PC-9 (cell line): ENCODE results near the gene ABCB8. TPM values are rescaled to one million over a fixed set of nuclear protein-coding genes. Genes with fewer than 3 reads are reported as not detected.

Experiments
- BruUV-seq: library from RNA; stranded (reverse); fragments of 400-500 nt; replicated peaks from 2 replicates; lab custom pipeline; 2021; lab: Mats Ljungman, UMichigan
- CTCF ChIA-PET: fragments of 300-600 bp; sonication (Branson Sonifier 250); formaldehyde crosslinking; loops from one replicate; lab custom pipeline; 2022; ENCODE audit warnings: antibody characterized with exemption; lab: Charles Lee
- POLR2A ChIA-PET: fragments of 300-600 bp; sonication (Branson Sonifier 250); formaldehyde crosslinking; loops from one replicate; lab custom pipeline; 2022; ENCODE audit warnings: antibody characterized with exemption; ENCODE audit not compliant: unreplicated experiment; lab: Charles Lee
- DNase-seq, 2 experiments: peaks; one replicate each; pipeline versions ENCODE4 v3.0.0 to v3.0.0-alpha.2; 2015 to 2022; ENCODE audit warnings: mixed read lengths in 1 of 2
- H2AFZ ChIP-seq: fragments of 200-600 bp; sonication (generic); 2 replicates; pipeline ENCODE4 v1.8.1; 2017; ENCODE audit warnings: antibody characterized with exemption
- H3F3A ChIP-seq: fragments of 200-600 bp; sonication (generic); 2 replicates; pipeline ENCODE4 v1.8.1; 2017; ENCODE audit warnings: antibody characterized with exemption, mild to moderate bottlenecking, low read depth; ENCODE audit not compliant: insufficient read depth
- H3K27ac ChIP-seq: fragments of 200-600 bp; sonication (generic); 2 replicates; pipeline ENCODE4 v1.6.1; 2016; ENCODE audit warnings: mixed run types
- H3K27me3 ChIP-seq: fragments of 200-600 bp; sonication (generic); 2 replicates; pipeline ENCODE4 v1.6.1; 2016; ENCODE audit warnings: low read depth, mixed run types; ENCODE audit not compliant: insufficient read depth
- H3K36me3 ChIP-seq: fragments of 200-600 bp; sonication (generic); 2 replicates; pipeline ENCODE4 v1.6.1; 2016; ENCODE audit warnings: low read depth, mixed run types
- H3K4me1 ChIP-seq: fragments of 200-600 bp; sonication (generic); replicated peaks from 2 replicates; pipeline ENCODE4 v1.6.1; 2016; ENCODE audit warnings: mixed run types; ENCODE audit not compliant: insufficient read depth
- H3K4me2 ChIP-seq: fragments of 200-600 bp; sonication (generic); 2 replicates; pipeline ENCODE4 v1.6.1; 2017; ENCODE audit warnings: mixed run types
- H3K4me3 ChIP-seq: fragments of 200-600 bp; sonication (generic); 2 replicates; pipeline ENCODE4 v1.6.1; 2016; ENCODE audit warnings: mixed run types
- H3K79me2 ChIP-seq: fragments of 200-600 bp; sonication (generic); 2 replicates; pipeline ENCODE4 v1.6.1; 2017; ENCODE audit warnings: low read depth, mixed run types
- H3K9me2 ChIP-seq: fragments of 200-600 bp; sonication (generic); 2 replicates; pipeline ENCODE4 v1.8.1; 2017; ENCODE audit warnings: mild to moderate bottlenecking; ENCODE audit not compliant: insufficient read depth
- H3K9me3 ChIP-seq: fragments of 200-600 bp; sonication (generic); 2 replicates; pipeline ENCODE4 v1.8.1; 2016; ENCODE audit warnings: low read depth; ENCODE audit not compliant: insufficient read depth
- H4K20me1 ChIP-seq: fragments of 200-600 bp; sonication (generic); 2 replicates; pipeline ENCODE4 v1.8.1; 2017; ENCODE audit not compliant: insufficient read depth
- CTCF ChIP-seq: fragments of 200-600 bp; sonication (generic); conservative IDR thresholded peaks from 2 replicates; pipeline ENCODE4 v1.6.1; 2017; ENCODE audit warnings: mixed run types, antibody characterized with exemption, mild to moderate bottlenecking, moderate library complexity
- EZH2 ChIP-seq: fragments of 200-600 bp; sonication (generic); IDR thresholded peaks from 2 replicates; pipeline ENCODE4 v1.8.0; 2017; ENCODE audit warnings: antibody characterized with exemption, low read depth
- intact Hi-C: fragments of 100-400 bp; cut with micrococcal nuclease; formaldehyde crosslinking; loops from one replicate; pipeline ENCODE4 v1.10.0; 2022; ENCODE audit not compliant: unreplicated experiment
- total RNA-seq: library from RNA; stranded (reverse); gene quantifications from 2 replicates; pipeline ENCODE4 v1.2.3, GENCODE V29; 2021

ABCB8 gene
- total RNA-seq, 1 experiment from 2014 or later: 61.9 TPM

DNA sequence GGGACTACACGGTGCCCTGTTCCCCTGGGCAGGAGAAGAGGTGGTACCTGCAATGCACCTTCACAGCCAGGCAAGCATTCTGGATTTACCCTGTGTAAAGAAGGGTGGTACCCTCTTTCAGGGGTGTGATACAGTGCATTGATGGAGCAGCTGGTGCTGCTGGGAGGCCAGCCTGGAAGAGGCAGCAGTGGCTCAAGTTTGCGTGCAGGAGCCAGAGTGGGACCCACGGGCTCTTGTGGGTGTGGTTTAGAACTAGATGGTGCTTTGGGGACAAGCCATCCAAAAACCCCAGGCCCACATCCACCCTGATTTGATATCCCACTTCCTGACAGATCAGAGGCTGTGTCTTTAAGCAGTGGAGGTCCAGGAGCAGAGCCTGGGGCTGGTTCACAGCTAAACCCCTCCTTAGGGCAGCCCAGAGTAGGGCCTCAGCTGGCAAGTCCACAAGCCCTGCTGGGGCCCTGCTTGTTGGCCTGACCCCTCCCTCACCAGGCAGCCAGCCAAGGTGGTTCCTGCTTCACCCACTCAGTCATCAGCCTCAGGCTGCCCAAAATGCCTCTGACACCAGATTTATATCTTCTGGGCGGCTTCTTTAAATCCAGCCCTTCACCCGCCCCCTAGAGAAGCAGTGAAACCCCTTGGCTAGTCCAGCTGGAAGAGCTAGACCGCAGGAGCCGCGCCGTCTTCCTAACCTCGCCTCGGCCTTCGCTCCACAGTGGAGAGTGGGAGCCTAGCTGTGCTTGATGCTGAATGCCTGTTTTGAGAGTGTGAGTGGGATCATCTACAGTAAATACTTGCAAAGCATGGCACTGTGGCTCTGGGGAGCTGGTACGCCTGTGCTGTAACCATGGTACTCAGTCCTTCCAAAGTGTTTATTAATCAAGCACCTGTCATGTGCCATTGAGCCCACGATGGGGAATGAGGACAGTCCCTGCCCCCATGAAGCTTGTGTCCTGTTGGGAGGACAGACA lies 18.6 kb downstream of the ABCB8 start:
- Histone ChIP-seq H3K27me3 (no peaks in the 10 kb centered on the region), H4K20me1 (no peaks in the 10 kb centered on the region), H3K36me3 (no peaks in the 10 kb centered on the region), H3K27ac (no peak overlapping the region), H3K9me3 (no peaks in the 10 kb centered on the region), H3K9me2 (no peaks in the 10 kb centered on the region), H2AFZ (no peak overlapping the region), H3F3A (peaks cover 14% of the 10 kb centered on the region; the same call in 1 of the 2 replicates), H3K4me1 (peaks cover 18% of the 10 kb centered on the region), H3K4me3 (no peak overlapping the region), H3K4me2 (peak overlapping the region; percentile 40), H3K79me2 (no peaks in the 10 kb centered on the region)
- ChIA-PET POLR2A (interaction anchor here (1.1 kb wide), 1 partner anchor 18 kb away, joined by 9 read pairs; the partner anchor contains the start of gene ABCB8), CTCF (interaction anchor here (0.6 kb wide), 1 partner anchor 310 kb away, joined by 6 read pairs; no protein-coding TSS in a partner anchor)
- peak; percentile 78 to 93 for DNase-seq
- intact Hi-C loops: no loop called here
- TF ChIP-seq EZH2 (no peak), CTCF (no peak)
- BruUV-seq: no TSS peak

GRCh38 chr7:151047976-151048815 lies 19.9 kb downstream of the ABCB8 start, which contains the start of gene ASIC3:
TSS of gene ASIC3 (plus strand) at chr7:151048531. CDS start at chr7:151048886, 355 bp downstream.
- Histone ChIP-seq H3F3A (peaks cover 18% of the 10 kb centered on the region; the same call in 1 of the 2 replicates), H3K9me2 (no peaks in the 10 kb centered on the region), H2AFZ (no peak within 1 kb of the TSS), H3K4me1 (peaks cover 18% of the 10 kb centered on the region), H3K79me2 (no peaks in the 10 kb centered on the region), H3K4me2 (peak within 1 kb of the TSS; percentile 40), H3K36me3 (no peaks in the 10 kb centered on the region), H3K27me3 (no peaks in the 10 kb centered on the region), H4K20me1 (no peaks in the 10 kb centered on the region), H3K9me3 (no peaks in the 10 kb centered on the region), H3K4me3 (no peak within 1 kb of the TSS), H3K27ac (no peak within 1 kb of the TSS)
- BruUV-seq: no TSS peak
- intact Hi-C loops: no loop called here
- ChIA-PET POLR2A (no interaction called here), CTCF (interaction anchor here (0.7 kb wide), 1 partner anchor 308 kb away, joined by 17 read pairs; no protein-coding TSS in a partner anchor)
- DNase-seq: no peak
- TF ChIP-seq EZH2: no peak

DNA sequence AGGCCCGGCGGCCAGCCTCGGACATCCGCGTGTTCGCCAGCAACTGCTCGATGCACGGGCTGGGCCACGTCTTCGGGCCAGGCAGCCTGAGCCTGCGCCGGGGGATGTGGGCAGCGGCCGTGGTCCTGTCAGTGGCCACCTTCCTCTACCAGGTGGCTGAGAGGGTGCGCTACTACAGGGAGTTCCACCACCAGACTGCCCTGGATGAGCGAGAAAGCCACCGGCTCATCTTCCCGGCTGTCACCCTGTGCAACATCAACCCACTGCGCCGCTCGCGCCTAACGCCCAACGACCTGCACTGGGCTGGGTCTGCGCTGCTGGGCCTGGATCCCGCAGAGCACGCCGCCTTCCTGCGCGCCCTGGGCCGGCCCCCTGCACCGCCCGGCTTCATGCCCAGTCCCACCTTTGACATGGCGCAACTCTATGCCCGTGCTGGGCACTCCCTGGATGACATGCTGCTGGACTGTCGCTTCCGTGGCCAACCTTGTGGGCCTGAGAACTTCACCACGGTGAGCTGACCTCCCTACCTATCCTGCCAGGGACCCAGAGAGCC lies 20.7 kb downstream of the ABCB8 start:
- CTCF ChIA-PET: interaction anchor here (0.7 kb wide), 1 partner anchor 309 kb away, joined by 17 read pairs; no protein-coding TSS in a partner anchor
- Histone ChIP-seq H3K4me3 (no peak overlapping the region), H3K4me1 (peaks cover 18% of the 10 kb centered on the region), H3K36me3 (no peaks in the 10 kb centered on the region), H3K27ac (no peak overlapping the region), H3K27me3 (no peaks in the 10 kb centered on the region), H2AFZ (no peak overlapping the region), H3F3A (peaks cover 18% of the 10 kb centered on the region; the same call in 1 of the 2 replicates), H3K79me2 (no peaks in the 10 kb centered on the region), H3K9me3 (no peaks in the 10 kb centered on the region), H4K20me1 (no peaks in the 10 kb centered on the region), H3K4me2 (no peak overlapping the region), H3K9me2 (no peaks in the 10 kb centered on the region)
- intact Hi-C loops: no loop called here
- POLR2A ChIA-PET: no interaction called here
- BruUV-seq: no TSS peak
- TF ChIP-seq EZH2: no peak
- no peak for DNase-seq
